H9 (cell line): ENCODE results near the gene PDCD6IP. TPM values are rescaled to one million over a fixed set of nuclear protein-coding genes. Genes with fewer than 3 reads are reported as not detected.

Experiments
- DNase-seq: peaks from one replicate; pipeline ENCODE4 v3.0.0-alpha.2; 2017
- H2AFZ ChIP-seq: one replicate; pipeline ENCODE4 v1.6.1; 2013; ENCODE audit warnings: mild to moderate bottlenecking, low read length, control low read depth, moderate library complexity
- H2AK5ac ChIP-seq: 2 replicates; pipeline ENCODE4 v1.6.1; 2013; ENCODE audit warnings: low read length, control low read depth, mixed read lengths; ENCODE audit not compliant: insufficient read length
- H2BK120ac ChIP-seq: one replicate; pipeline ENCODE4 v1.6.1; 2013; ENCODE audit warnings: low read depth, mild to moderate bottlenecking, low read length, control low read depth, inconsistent platforms; ENCODE audit not compliant: poor library complexity, severe bottlenecking
- H2BK12ac ChIP-seq: 2 replicates; pipeline ENCODE4 v1.6.1; 2013; ENCODE audit warnings: low read length, control low read depth, mixed read lengths, low read depth; ENCODE audit not compliant: insufficient read length
- H2BK15ac ChIP-seq: 2 replicates; pipeline ENCODE4 v1.6.1; 2013; ENCODE audit warnings: low read depth, low read length, control low read depth
- H2BK20ac ChIP-seq: one replicate; pipeline ENCODE4 v1.6.1; 2013; ENCODE audit warnings: low read depth, mild to moderate bottlenecking, low read length, control low read depth, inconsistent platforms; ENCODE audit not compliant: poor library complexity, severe bottlenecking
- H2BK5ac ChIP-seq: 2 replicates; pipeline ENCODE4 v1.6.1; 2013; ENCODE audit warnings: low read length, control low read depth, mixed read lengths; ENCODE audit not compliant: insufficient read length
- H3K14ac ChIP-seq: 2 replicates; pipeline ENCODE4 v1.6.1; 2013; ENCODE audit warnings: low read length, control low read depth; ENCODE audit not compliant: insufficient read depth
- H3K18ac ChIP-seq: 2 replicates; pipeline ENCODE4 v1.6.1; 2013; ENCODE audit warnings: low read depth, mild to moderate bottlenecking, mixed read lengths, low read length, control low read depth; ENCODE audit not compliant: insufficient read length
- H3K23ac ChIP-seq: 2 replicates; pipeline ENCODE4 v1.6.1; 2013; ENCODE audit warnings: low read length, control low read depth, mixed read lengths, low read depth; ENCODE audit not compliant: insufficient read length
- H3K23me2 ChIP-seq: 2 replicates; pipeline ENCODE4 v1.6.1; 2013; ENCODE audit warnings: low read depth, mild to moderate bottlenecking, mixed read lengths, low read length, control low read depth; ENCODE audit not compliant: insufficient read length, poor library complexity, severe bottlenecking
- H3K27ac ChIP-seq: 2 replicates; pipeline ENCODE4 v1.5.1; 2013; ENCODE audit warnings: low read length, control low read depth, mixed read lengths, low read depth; ENCODE audit not compliant: insufficient read length
- H3K27me3 ChIP-seq: 2 replicates; pipeline ENCODE4 v1.6.1; 2013; ENCODE audit warnings: low read length, control low read depth, inconsistent platforms; ENCODE audit not compliant: insufficient read depth
- H3K4ac ChIP-seq: 2 replicates; pipeline ENCODE4 v1.6.1; 2013; ENCODE audit warnings: low read depth, mild to moderate bottlenecking, control low read depth, inconsistent platforms, low read length, moderate library complexity
- H3K4me1 ChIP-seq: 2 replicates; pipeline ENCODE4 v1.6.1; 2013; ENCODE audit warnings: low read length, control low read depth, inconsistent platforms; ENCODE audit not compliant: insufficient read depth
- H3K4me2 ChIP-seq: 2 replicates; pipeline ENCODE4 v1.6.1; 2013; ENCODE audit warnings: low read length, control low read depth, mixed read lengths; ENCODE audit not compliant: insufficient read length, insufficient read depth
- H3K56ac ChIP-seq: 2 replicates; pipeline ENCODE4 v1.6.1; 2013; ENCODE audit warnings: low read depth, mild to moderate bottlenecking, mixed read lengths, low read length, control low read depth; ENCODE audit not compliant: insufficient read length
- H3K79me1 ChIP-seq: 2 replicates; pipeline ENCODE4 v1.6.1; 2013; ENCODE audit warnings: low read depth, mild to moderate bottlenecking, moderate library complexity, low read length, control low read depth, inconsistent platforms; ENCODE audit not compliant: insufficient read depth, poor library complexity, severe bottlenecking
- H3K79me2 ChIP-seq: 2 replicates; pipeline ENCODE4 v1.6.1; 2013; ENCODE audit warnings: low read length, control low read depth, inconsistent platforms; ENCODE audit not compliant: insufficient read depth
- H3K9ac ChIP-seq: 2 replicates; pipeline ENCODE4 v1.6.1; 2013; ENCODE audit warnings: low read length, control low read depth, mixed read lengths; ENCODE audit not compliant: insufficient read length; ENCODE audit errors: extremely low read depth
- H3K9me3 ChIP-seq: one replicate; pipeline ENCODE4 v1.6.1; 2013; ENCODE audit warnings: low read depth, low read length, inconsistent platforms; ENCODE audit not compliant: control insufficient read depth
- H3T11ph ChIP-seq: one replicate; pipeline ENCODE4 v1.6.1; 2013; ENCODE audit warnings: mild to moderate bottlenecking, low read length, control low read depth, inconsistent platforms
- H4K20me1 ChIP-seq: one replicate; pipeline ENCODE4 v1.6.1; 2013; ENCODE audit not compliant: control insufficient read depth, insufficient read length, insufficient read depth
- H4K5ac ChIP-seq: 2 replicates; pipeline ENCODE4 v1.6.1; 2013; ENCODE audit warnings: low read depth, mild to moderate bottlenecking, mixed read lengths, low read length, control low read depth; ENCODE audit not compliant: insufficient read length
- H4K8ac ChIP-seq: replicated peaks from 2 replicates; pipeline ENCODE4 v1.6.1; 2013; ENCODE audit warnings: low read length, control low read depth, mixed read lengths, low read depth; ENCODE audit not compliant: insufficient read length
- H4K91ac ChIP-seq: 2 replicates; pipeline ENCODE4 v1.6.1; 2013; ENCODE audit warnings: low read depth, mild to moderate bottlenecking, moderate library complexity, mixed read lengths, low read length, control low read depth; ENCODE audit not compliant: insufficient read length
- H3K27ac Mint-ChIP-seq, 3 experiments: 2 replicates in 2 of 3; 3 replicates in 1 of 3; pipeline ENCODE4 v1.8.0; 2020 to 2021; ENCODE audit warnings: mixed read lengths in 3 of 3, mild to moderate bottlenecking in 1 of 3, moderate library complexity in 1 of 3
- H3K27me3 Mint-ChIP-seq: 2 replicates; pipeline ENCODE4 v1.8.0; 2021; ENCODE audit warnings: low read depth, mild to moderate bottlenecking, moderate library complexity, mixed read lengths
- H3K36me3 Mint-ChIP-seq, 3 experiments: 2 replicates in 2 of 3; 3 replicates in 1 of 3; pipeline ENCODE4 v1.8.0; 2020 to 2021; ENCODE audit warnings: low read depth in 3 of 3, mixed read lengths in 3 of 3; ENCODE audit not compliant: insufficient read depth in 1 of 3
- H3K4me1 Mint-ChIP-seq, 2 experiments: 2 replicates each; pipeline ENCODE4 v1.8.0; 2020; ENCODE audit warnings: mixed read lengths in 2 of 2
- H3K4me3 Mint-ChIP-seq, 2 experiments: 2 replicates in 1 of 2; 3 replicates in 1 of 2; pipeline ENCODE4 v1.8.0; 2020 to 2021; ENCODE audit warnings: mild to moderate bottlenecking in 2 of 2, mixed read lengths in 2 of 2, moderate library complexity in 1 of 2
- H3K9me3 Mint-ChIP-seq, 2 experiments: 2 replicates in 1 of 2; 3 replicates in 1 of 2; pipeline ENCODE4 v1.8.0; 2020; ENCODE audit warnings: mild to moderate bottlenecking in 2 of 2, mixed read lengths in 2 of 2, moderate library complexity in 1 of 2
- CTCF ChIP-seq: fragments of 200-600 bp; sonication (generic); conservative IDR thresholded peaks from 3 replicates; pipeline ENCODE4 v1.8.0; 2021; ENCODE audit warnings: antibody characterized with exemption, mild to moderate bottlenecking
- WGBS: extraction: QIAGEN DNeasy Blood & Tissue Kit; methylation state at CpG from one replicate; pipeline ENCODE4 v1.1.7; 2013; ENCODE audit warnings: missing lambda C conversion rate, low lambda C conversion rate, mixed read lengths; ENCODE audit not compliant: insufficient read length; ENCODE audit errors: extremely low coverage; 5-methylcytosine and 5-hydroxymethylcytosine counted together
- total RNA-seq: library from RNA; stranded (reverse); gene quantifications from 2 replicates; pipeline ENCODE4 v1.2.1, GENCODE V29; 2021

Gene PDCD6IP
- total RNA-seq, 1 experiment from 2014 or later, result 109 TPM

DNA sequence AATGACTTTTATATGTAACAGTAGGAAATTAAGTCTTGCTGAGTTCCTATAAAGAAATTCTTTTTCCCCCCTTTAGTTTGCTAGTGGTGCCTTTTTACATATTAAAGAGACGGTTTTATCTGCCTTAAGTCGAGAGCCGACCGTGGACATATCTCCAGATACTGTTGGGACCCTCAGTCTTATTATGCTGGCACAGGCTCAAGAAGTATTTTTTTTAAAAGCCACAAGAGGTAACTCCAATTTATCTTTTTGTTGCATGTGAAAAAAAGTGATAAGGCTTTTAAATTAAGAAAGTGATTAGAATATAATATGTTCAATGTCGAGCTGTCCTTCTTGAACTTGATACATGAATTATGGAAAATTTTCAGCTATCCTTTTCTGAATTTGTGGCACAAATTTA, 26.7 kb downstream of the PDCD6IP start:
- H2BK12ac ChIP-seq, result no peak overlapping the region
- no peak overlapping the region for H4K91ac ChIP-seq
- no peak overlapping the region for H3K4ac ChIP-seq
- H3K27ac ChIP-seq, result no peak overlapping the region
- H3T11ph ChIP-seq, result no peak overlapping the region
- no peak overlapping the region for H4K5ac ChIP-seq
- no peaks in the 10 kb centered on the region; the same call in 1 of the 2 replicates for H3K4me1 ChIP-seq
- peak overlapping the region in 1 of 2 experiments; percentile 46; a peak in 1 of 5 replicates for H3K4me3 Mint-ChIP-seq
- no CpG with 5 or more reads among the region's 5 CpGs for WGBS
- no peak overlapping the region for H2AK5ac ChIP-seq
- H3K27me3 ChIP-seq, result no peaks in the 10 kb centered on the region
- H3K23ac ChIP-seq, result no peak overlapping the region
- TF ChIP-seq CTCF, result no peak
- H3K56ac ChIP-seq, result no peak overlapping the region
- H3K27me3 Mint-ChIP-seq, result no peaks in the 10 kb centered on the region
- no peaks in the 10 kb centered on the region for H3K9me3 Mint-ChIP-seq
- H3K9me3 ChIP-seq, result no peaks in the 10 kb centered on the region
- H3K27ac Mint-ChIP-seq, result peak overlapping the region in 2 of 3 experiments; percentile 34 to 80; a peak in 2 of 7 replicates
- no peak overlapping the region for H4K8ac ChIP-seq
- peaks cover 15 to 58% (median 35%) of the 10 kb centered on the region in 3 experiments for H3K36me3 Mint-ChIP-seq
- no peak overlapping the region for H3K4me2 ChIP-seq
- no peak for DNase-seq
- no peak overlapping the region for H2BK120ac ChIP-seq
- no peaks in the 10 kb centered on the region for H3K79me2 ChIP-seq
- H3K9ac ChIP-seq, result no peak overlapping the region
- H3K79me1 ChIP-seq, result no peaks in the 10 kb centered on the region
- no peak overlapping the region for H2AFZ ChIP-seq
- no peaks in the 10 kb centered on the region for H4K20me1 ChIP-seq
- H2BK5ac ChIP-seq, result no peak overlapping the region
- no peak overlapping the region for H2BK15ac ChIP-seq
- no peak overlapping the region for H3K18ac ChIP-seq
- no peak overlapping the region for H2BK20ac ChIP-seq
- no peaks in the 10 kb centered on the region for H3K23me2 ChIP-seq
- no peak overlapping the region for H3K14ac ChIP-seq
- peaks cover 18 to 25% of the 10 kb centered on the region in 2 experiments for H3K4me1 Mint-ChIP-seq
